Measurements from ENCODE around the gene ESRRG.

Gene ESRRG

DNA sequence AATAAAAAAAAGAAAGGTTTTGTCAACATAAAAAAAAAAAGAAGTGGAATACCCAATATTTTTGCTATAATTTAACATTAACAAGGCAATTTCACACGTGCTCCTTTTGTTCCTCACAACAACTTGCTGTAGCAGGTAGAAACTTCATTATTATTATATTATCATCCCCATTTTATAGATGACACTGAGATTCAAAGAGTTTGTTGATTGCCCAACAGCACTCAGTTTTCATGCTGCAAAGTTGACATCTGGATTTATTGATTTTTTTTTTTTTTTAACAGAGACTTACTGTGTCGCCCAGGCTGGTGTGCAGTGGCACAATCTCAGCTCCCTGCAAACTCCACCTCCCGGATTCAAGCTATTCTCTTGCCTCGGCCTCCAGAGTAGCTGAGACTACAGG is 8.9 kb upstream of the ESRRG start:
- Histone ChIP-seq H2BK5ac (ENCODE audit: low read length) (no peak overlapping the region), H2AFZ (ENCODE audit: low read length) (no peak overlapping the region), H3K4ac (ENCODE audit: low read length) (no peak overlapping the region), H4K91ac (ENCODE audit: low read depth, low read length, poor library complexity) (no peak overlapping the region), H3K27me3 (ENCODE audit: control insufficient read depth in 3 of 3, insufficient read depth in 3 of 3, low read depth in 1 of 3, low read length in 3 of 3) (no peaks in the 10 kb centered on the region), H3K18ac (ENCODE audit: low read length) (no peak overlapping the region), H3K4me2 (ENCODE audit: insufficient read depth, low read length, poor library complexity, severe bottlenecking) (no peak overlapping the region), H3K79me1 (ENCODE audit: low read depth, low read length) (no peaks in the 10 kb centered on the region), H4K8ac (ENCODE audit: low read depth, low read length) (no peak overlapping the region), H2AK5ac (ENCODE audit: low read depth, low read length) (no peak overlapping the region), H3K4me1 (ENCODE audit: control insufficient read depth in 2 of 2, insufficient read depth in 1 of 2, low read depth in 1 of 2, low read length in 2 of 2) (peaks cover 2 to 4% of the 10 kb centered on the region in 2 donors), H3K36me3 (replicated peaks in 1 of 2; ENCODE audit: control insufficient read depth in 2 of 2, insufficient read depth in 2 of 2, low read length in 2 of 2) (no peaks in the 10 kb centered on the region), H3K23ac (ENCODE audit: low read depth, low read length, poor library complexity) (no peak overlapping the region), H3K4me3 (ENCODE audit: low read length in 2 of 2) (no peak overlapping the region), H2BK120ac (ENCODE audit: low read depth, low read length) (no peak overlapping the region), H3K14ac (ENCODE audit: low read length) (no peak overlapping the region), H3K9ac (ENCODE audit: low read depth, low read length, poor library complexity) (no peak overlapping the region), H2BK15ac (ENCODE audit: low read length) (peak overlapping the region; percentile 54), H2BK12ac (ENCODE audit: low read length) (no peak overlapping the region), H3K9me3 (replicated peaks in 1 of 2; ENCODE audit: control insufficient read depth in 2 of 2, insufficient read depth in 1 of 2, low read depth in 1 of 2, low read length in 2 of 2) (no peaks in the 10 kb centered on the region), H3K27ac (replicated peaks; ENCODE audit: low read length) (no peak overlapping the region)
- WGBS, 2 donors (ENCODE audit: extremely low coverage in 2 of 2, insufficient read length in 2 of 2, insufficient replicate concordance in 1 of 2): no CpG with 5 or more reads among the region's 4 CpGs
- DNase-seq (ENCODE audit: low spot score): no peak

GRCh38 chr1:216731562-216731961 is 8.3 kb upstream of the ESRRG start:
- WGBS, 2 donors (ENCODE audit: extremely low coverage in 2 of 2, insufficient read length in 2 of 2, insufficient replicate concordance in 1 of 2): no CpG with 5 or more reads among the region's 6 CpGs
- H2BK5ac ChIP-seq (ENCODE audit: low read length): no peak overlapping the region
- peaks cover 2 to 4% of the 10 kb centered on the region in 2 donors for H3K4me1 ChIP-seq (ENCODE audit: control insufficient read depth in 2 of 2, insufficient read depth in 1 of 2, low read depth in 1 of 2, low read length in 2 of 2)
- no peak overlapping the region for H2BK120ac ChIP-seq (ENCODE audit: low read depth, low read length)
- no peak overlapping the region for H4K91ac ChIP-seq (ENCODE audit: low read depth, low read length, poor library complexity)
- no peaks in the 10 kb centered on the region for H3K9me3 ChIP-seq (replicated peaks in 1 of 2; ENCODE audit: control insufficient read depth in 2 of 2, insufficient read depth in 1 of 2, low read depth in 1 of 2, low read length in 2 of 2)
- no peak overlapping the region for H3K9ac ChIP-seq (ENCODE audit: low read depth, low read length, poor library complexity)
- DNase-seq (ENCODE audit: low spot score): no peak
- no peaks in the 10 kb centered on the region for H3K79me1 ChIP-seq (ENCODE audit: low read depth, low read length)
- no peaks in the 10 kb centered on the region for H3K36me3 ChIP-seq (replicated peaks in 1 of 2; ENCODE audit: control insufficient read depth in 2 of 2, insufficient read depth in 2 of 2, low read length in 2 of 2)
- H3K4me2 ChIP-seq (ENCODE audit: insufficient read depth, low read length, poor library complexity, severe bottlenecking): no peak overlapping the region
- H3K23ac ChIP-seq (ENCODE audit: low read depth, low read length, poor library complexity): no peak overlapping the region
- no peak overlapping the region for H2BK12ac ChIP-seq (ENCODE audit: low read length)
- H3K14ac ChIP-seq (ENCODE audit: low read length): no peak overlapping the region
- H3K18ac ChIP-seq (ENCODE audit: low read length): no peak overlapping the region
- H2AK5ac ChIP-seq (ENCODE audit: low read depth, low read length): no peak overlapping the region
- H2AFZ ChIP-seq (ENCODE audit: low read length): peak overlapping the region; percentile 39
- no peak overlapping the region for H3K4me3 ChIP-seq (ENCODE audit: low read length in 2 of 2)
- H3K4ac ChIP-seq (ENCODE audit: low read length): no peak overlapping the region
- no peaks in the 10 kb centered on the region for H3K27me3 ChIP-seq (ENCODE audit: control insufficient read depth in 3 of 3, insufficient read depth in 3 of 3, low read depth in 1 of 3, low read length in 3 of 3)
- H2BK15ac ChIP-seq (ENCODE audit: low read length): no peak overlapping the region
- no peak overlapping the region for H3K27ac ChIP-seq (replicated peaks; ENCODE audit: low read length)
- H4K8ac ChIP-seq (ENCODE audit: low read depth, low read length): no peak overlapping the region

- no peak overlapping the region for H3K4ac ChIP-seq (ENCODE audit: low read length)
- no peak overlapping the region for H3K27ac ChIP-seq (replicated peaks; ENCODE audit: low read length)
- no peak overlapping the region for H4K91ac ChIP-seq (ENCODE audit: low read depth, low read length, poor library complexity)
- H2BK120ac ChIP-seq (ENCODE audit: low read depth, low read length): no peak overlapping the region
- no peak for DNase-seq (ENCODE audit: low spot score)
- no peaks in the 10 kb centered on the region for H3K27me3 ChIP-seq (ENCODE audit: control insufficient read depth in 3 of 3, insufficient read depth in 3 of 3, low read depth in 1 of 3, low read length in 3 of 3)
- no peaks in the 10 kb centered on the region for H3K79me1 ChIP-seq (ENCODE audit: low read depth, low read length)
- no peaks in the 10 kb centered on the region for H3K9me3 ChIP-seq (replicated peaks in 1 of 2; ENCODE audit: control insufficient read depth in 2 of 2, insufficient read depth in 1 of 2, low read depth in 1 of 2, low read length in 2 of 2)
- H3K4me3 ChIP-seq (ENCODE audit: low read length in 2 of 2): no peak overlapping the region
- H3K36me3 ChIP-seq (replicated peaks in 1 of 2; ENCODE audit: control insufficient read depth in 2 of 2, insufficient read depth in 2 of 2, low read length in 2 of 2): no peaks in the 10 kb centered on the region
- no peak overlapping the region for H4K8ac ChIP-seq (ENCODE audit: low read depth, low read length)
- no peak overlapping the region for H3K18ac ChIP-seq (ENCODE audit: low read length)
- no peak overlapping the region for H3K23ac ChIP-seq (ENCODE audit: low read depth, low read length, poor library complexity)
- H3K9ac ChIP-seq (ENCODE audit: low read depth, low read length, poor library complexity): no peak overlapping the region
- no peak overlapping the region for H2AK5ac ChIP-seq (ENCODE audit: low read depth, low read length)
- H2AFZ ChIP-seq (ENCODE audit: low read length): no peak overlapping the region
- no peak overlapping the region for H3K14ac ChIP-seq (ENCODE audit: low read length)
- peaks cover 4 to 5% of the 10 kb centered on the region in 2 donors for H3K4me1 ChIP-seq (ENCODE audit: control insufficient read depth in 2 of 2, insufficient read depth in 1 of 2, low read depth in 1 of 2, low read length in 2 of 2)
- no peak overlapping the region for H3K4me2 ChIP-seq (ENCODE audit: insufficient read depth, low read length, poor library complexity, severe bottlenecking)
- no peak overlapping the region for H2BK5ac ChIP-seq (ENCODE audit: low read length)
- no peak overlapping the region for H2BK12ac ChIP-seq (ENCODE audit: low read length)
- no peak overlapping the region for H2BK15ac ChIP-seq (ENCODE audit: low read length)
Observed at GRCh38 chr1:216726435-216726834, 3.2 kb upstream of the ESRRG start.

DNA sequence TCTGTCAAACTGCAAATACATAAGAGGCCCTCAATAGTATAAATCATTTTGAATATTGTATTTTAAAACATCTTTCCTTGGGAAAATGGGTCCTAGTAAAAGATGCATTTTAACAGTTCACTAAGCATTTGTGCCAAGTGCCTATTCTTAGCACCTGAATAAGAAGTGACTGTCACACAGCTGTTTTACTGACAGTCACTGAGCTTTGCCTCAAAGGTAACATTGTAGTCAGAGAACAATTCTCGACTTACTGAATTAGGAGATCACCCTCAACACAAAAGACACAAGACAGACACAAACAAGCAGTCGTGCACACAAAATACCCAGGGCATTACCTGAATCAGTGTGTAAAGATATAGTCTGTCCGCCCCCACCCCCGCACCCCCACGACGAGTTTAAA is 408 bp downstream of the ESRRG start:
- Histone ChIP-seq H3K36me3 (replicated peaks in 1 of 2; ENCODE audit: control insufficient read depth in 2 of 2, insufficient read depth in 2 of 2, low read length in 2 of 2) (no peaks in the 10 kb centered on the region), H2BK15ac (ENCODE audit: low read length) (no peak overlapping the region), H3K18ac (ENCODE audit: low read length) (no peak overlapping the region), H3K9ac (ENCODE audit: low read depth, low read length, poor library complexity) (no peak overlapping the region), H4K8ac (ENCODE audit: low read depth, low read length) (no peak overlapping the region), H2BK120ac (ENCODE audit: low read depth, low read length) (no peak overlapping the region), H3K14ac (ENCODE audit: low read length) (no peak overlapping the region), H2BK12ac (ENCODE audit: low read length) (no peak overlapping the region), H3K4ac (ENCODE audit: low read length) (no peak overlapping the region), H3K4me3 (ENCODE audit: low read length in 2 of 2) (peak overlapping the region; percentile 53 to 85), H3K4me2 (ENCODE audit: insufficient read depth, low read length, poor library complexity, severe bottlenecking) (peak overlapping the region; percentile 59), H2AK5ac (ENCODE audit: low read depth, low read length) (no peak overlapping the region), H2AFZ (ENCODE audit: low read length) (peak overlapping the region; percentile 84), H4K91ac (ENCODE audit: low read depth, low read length, poor library complexity) (no peak overlapping the region), H3K27me3 (ENCODE audit: control insufficient read depth in 3 of 3, insufficient read depth in 3 of 3, low read depth in 1 of 3, low read length in 3 of 3) (no peaks in the 10 kb centered on the region), H3K9me3 (replicated peaks in 1 of 2; ENCODE audit: control insufficient read depth in 2 of 2, insufficient read depth in 1 of 2, low read depth in 1 of 2, low read length in 2 of 2) (no peaks in the 10 kb centered on the region), H3K79me1 (ENCODE audit: low read depth, low read length) (no peaks in the 10 kb centered on the region), H3K27ac (replicated peaks; ENCODE audit: low read length) (peak overlapping the region; percentile 44), H3K23ac (ENCODE audit: low read depth, low read length, poor library complexity) (no peak overlapping the region), H2BK5ac (ENCODE audit: low read length) (no peak overlapping the region), H3K4me1 (ENCODE audit: control insufficient read depth in 2 of 2, insufficient read depth in 1 of 2, low read depth in 1 of 2, low read length in 2 of 2) (peaks cover 3 to 4% of the 10 kb centered on the region in 2 donors)
- peak; percentile 18 for DNase-seq (ENCODE audit: low spot score)
- WGBS, 2 donors (ENCODE audit: extremely low coverage in 2 of 2, insufficient read length in 2 of 2, insufficient replicate concordance in 1 of 2): no CpG with 5 or more reads among the region's 6 CpGs
